SK-N-SH treated with all-trans-retinoic acid at 6 μM for 48 hours (cell line): ENCODE measurements around the gene IQCK.

Source experiments
- ATAC-seq: fragments of 200-7000 bp; cut with Tn5 transposase; 3 replicates; pipeline ENCODE4 v1.9.1; 2020; ENCODE audit warnings: mild to moderate bottlenecking, moderate library complexity
- BACH2 ChIP-seq: fragments of 250-450 bp; sonication (Bioruptor Pico); IDR thresholded peaks from 2 replicates; pipeline ENCODE4 v1.9.0; 2021; ENCODE audit warnings: mild to moderate bottlenecking, borderline replicate concordance
- CSDC2 ChIP-seq: fragments of 250-450 bp; sonication (Bioruptor Pico); IDR thresholded peaks from 2 replicates; pipeline ENCODE4 v1.5.0; 2020; ENCODE audit warnings: mild to moderate bottlenecking, moderate library complexity
- CSRNP3 ChIP-seq: fragments of 250-450 bp; sonication (Bioruptor Pico); IDR thresholded peaks from 2 replicates; pipeline ENCODE4 v1.5.1; 2021; ENCODE audit warnings: mild to moderate bottlenecking, moderate library complexity
- ESRRG ChIP-seq: fragments of 250-450 bp; sonication (Bioruptor Pico); IDR thresholded peaks from 2 replicates; pipeline ENCODE4 v1.6.1; 2021; ENCODE audit warnings: mild to moderate bottlenecking
- ISL1 ChIP-seq: fragments of 250-450 bp; sonication (Bioruptor Pico); IDR thresholded peaks from 2 replicates; pipeline ENCODE4 v2.1.2; 2022; ENCODE audit warnings: mild to moderate bottlenecking, moderate library complexity
- OSR1 ChIP-seq: fragments of 250-450 bp; sonication (Bioruptor Pico); IDR thresholded peaks from 2 replicates; pipeline ENCODE4 v1.8.0; 2022; ENCODE audit warnings: moderate library complexity, mild to moderate bottlenecking, inconsistent platforms
- PATZ1 ChIP-seq: fragments of 250-450 bp; sonication (Bioruptor Pico); IDR thresholded peaks from 2 replicates; pipeline ENCODE4 v1.8.0; 2020; ENCODE audit warnings: mild to moderate bottlenecking, moderate library complexity, borderline replicate concordance
- POU6F1 ChIP-seq: fragments of 250-450 bp; sonication (Bioruptor Pico); IDR thresholded peaks from 2 replicates; pipeline ENCODE4 v1.8.0; 2021; ENCODE audit warnings: low read depth, mild to moderate bottlenecking, moderate library complexity, borderline replicate concordance
- PPARA ChIP-seq: fragments of 250-450 bp; sonication (Bioruptor Pico); IDR thresholded peaks from 2 replicates; pipeline ENCODE4 v1.5.0; 2020; ENCODE audit warnings: mild to moderate bottlenecking, borderline replicate concordance
- RARB ChIP-seq: fragments of 250-450 bp; sonication (Bioruptor Pico); IDR thresholded peaks from 2 replicates; pipeline ENCODE4 v1.8.0; 2021; ENCODE audit warnings: mild to moderate bottlenecking, moderate library complexity
- SNAI2 ChIP-seq: fragments of 250-450 bp; sonication (Bioruptor Pico); IDR thresholded peaks from 2 replicates; pipeline ENCODE4 v1.5.0; 2020; ENCODE audit warnings: mild to moderate bottlenecking, moderate library complexity
- TCF4 ChIP-seq: fragments of 250-450 bp; sonication (Bioruptor Pico); IDR thresholded peaks from 2 replicates; pipeline ENCODE4 v1.8.0; 2021; ENCODE audit warnings: mild to moderate bottlenecking, moderate library complexity, borderline replicate concordance
- TOX ChIP-seq: fragments of 250-450 bp; sonication (Bioruptor Pico); IDR thresholded peaks from 2 replicates; pipeline ENCODE4 v1.8.0; 2021; ENCODE audit warnings: mild to moderate bottlenecking, moderate library complexity, borderline replicate concordance
- TSHZ2 ChIP-seq: fragments of 250-450 bp; sonication (Bioruptor Pico); IDR thresholded peaks from 2 replicates; pipeline ENCODE4 v1.5.0; 2020; ENCODE audit warnings: mild to moderate bottlenecking, moderate library complexity
- ZC3H10 ChIP-seq: fragments of 250-450 bp; sonication (Bioruptor Pico); IDR thresholded peaks from 2 replicates; pipeline ENCODE4 v1.5.1; 2021; ENCODE audit warnings: mild to moderate bottlenecking, moderate library complexity
- ZFP3 ChIP-seq: fragments of 250-450 bp; sonication (Bioruptor Pico); IDR thresholded peaks from 2 replicates; pipeline ENCODE4 v1.5.0; 2020; ENCODE audit warnings: mild to moderate bottlenecking, moderate library complexity
- ZFP30 ChIP-seq: fragments of 450-650 bp; formaldehyde crosslinking; IDR thresholded peaks from 2 replicates; pipeline ENCODE4 v1.5.0; 2022; ENCODE audit warnings: mild to moderate bottlenecking, moderate library complexity
- ZNF565 ChIP-seq: fragments of 450-650 bp; formaldehyde crosslinking; conservative IDR thresholded peaks from 2 replicates; pipeline ENCODE4 v1.5.0; 2020; ENCODE audit warnings: low read depth, mild to moderate bottlenecking, moderate library complexity
- ZNF70 ChIP-seq: fragments of 450-650 bp; formaldehyde crosslinking; IDR thresholded peaks from 2 replicates; pipeline ENCODE4 v1.5.0; 2020; ENCODE audit warnings: mild to moderate bottlenecking, moderate library complexity
- ZNF8 ChIP-seq: fragments of 450-650 bp; formaldehyde crosslinking; IDR thresholded peaks from 2 replicates; pipeline ENCODE4 v1.5.0; 2020; ENCODE audit warnings: mild to moderate bottlenecking, moderate library complexity

IQCK gene

DNA sequence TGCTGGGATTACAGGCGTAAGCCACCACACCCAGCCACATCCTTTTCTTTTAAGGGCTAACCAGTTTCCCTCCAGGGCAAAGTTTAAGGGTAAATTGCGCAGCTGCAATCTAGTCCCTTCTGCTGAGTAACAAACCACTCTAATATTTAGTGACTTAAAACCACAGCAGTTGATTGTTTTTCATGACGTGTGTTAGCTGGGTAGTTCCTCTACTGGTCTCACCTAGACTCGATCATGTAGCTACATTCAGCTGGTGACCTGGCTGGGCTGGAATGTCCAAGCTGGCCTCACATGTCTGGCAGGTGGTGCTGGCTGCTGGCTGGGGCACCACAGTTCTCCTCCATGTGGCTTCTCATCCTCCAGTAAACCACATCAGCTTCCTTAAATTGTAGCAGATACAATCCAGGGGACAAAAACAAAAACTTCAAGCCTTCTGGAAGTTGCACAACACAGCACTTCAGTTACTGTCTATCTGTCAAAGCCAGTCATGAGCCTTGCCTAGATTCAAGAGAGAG is 91.1 kb downstream of the IQCK start:
- TF ChIP-seq PATZ1 (CRISPR knock-in tag) (no peak), RARB (CRISPR knock-in tag) (no peak), CSRNP3 (CRISPR knock-in tag) (no peak), PPARA (CRISPR knock-in tag) (no peak), BACH2 (CRISPR knock-in tag) (no peak), ZNF8 (no peak), ESRRG (CRISPR knock-in tag) (no peak), SNAI2 (no peak)
- no peak for ATAC-seq

DNA sequence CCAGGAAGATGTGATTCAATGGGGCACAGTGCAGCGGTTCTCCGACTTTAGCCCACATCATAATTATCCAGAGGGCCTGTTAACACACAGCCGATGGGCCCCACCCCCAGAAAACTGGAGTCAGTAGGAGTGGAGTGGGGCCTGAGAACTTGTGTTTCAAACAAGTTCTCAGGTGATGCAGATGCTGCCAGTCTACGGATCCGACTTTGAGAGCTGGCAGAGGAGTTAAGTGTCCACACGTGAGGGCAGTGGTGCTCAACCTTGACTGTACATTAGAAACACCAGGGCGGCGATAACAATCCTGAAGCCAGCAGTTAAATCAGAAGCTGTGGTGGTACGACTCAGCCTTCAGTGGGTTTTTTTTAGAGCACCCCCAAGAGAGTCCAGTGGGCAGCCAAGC is 91.6 kb downstream of the IQCK start:
- TF ChIP-seq ZC3H10 (CRISPR knock-in tag) (no peak), TOX (CRISPR knock-in tag) (no peak), SNAI2 (no peak), PATZ1 (CRISPR knock-in tag) (no peak), ZFP30 (no peak), ZNF70 (CRISPR knock-in tag) (no peak)
- ATAC-seq = no peak

DNA sequence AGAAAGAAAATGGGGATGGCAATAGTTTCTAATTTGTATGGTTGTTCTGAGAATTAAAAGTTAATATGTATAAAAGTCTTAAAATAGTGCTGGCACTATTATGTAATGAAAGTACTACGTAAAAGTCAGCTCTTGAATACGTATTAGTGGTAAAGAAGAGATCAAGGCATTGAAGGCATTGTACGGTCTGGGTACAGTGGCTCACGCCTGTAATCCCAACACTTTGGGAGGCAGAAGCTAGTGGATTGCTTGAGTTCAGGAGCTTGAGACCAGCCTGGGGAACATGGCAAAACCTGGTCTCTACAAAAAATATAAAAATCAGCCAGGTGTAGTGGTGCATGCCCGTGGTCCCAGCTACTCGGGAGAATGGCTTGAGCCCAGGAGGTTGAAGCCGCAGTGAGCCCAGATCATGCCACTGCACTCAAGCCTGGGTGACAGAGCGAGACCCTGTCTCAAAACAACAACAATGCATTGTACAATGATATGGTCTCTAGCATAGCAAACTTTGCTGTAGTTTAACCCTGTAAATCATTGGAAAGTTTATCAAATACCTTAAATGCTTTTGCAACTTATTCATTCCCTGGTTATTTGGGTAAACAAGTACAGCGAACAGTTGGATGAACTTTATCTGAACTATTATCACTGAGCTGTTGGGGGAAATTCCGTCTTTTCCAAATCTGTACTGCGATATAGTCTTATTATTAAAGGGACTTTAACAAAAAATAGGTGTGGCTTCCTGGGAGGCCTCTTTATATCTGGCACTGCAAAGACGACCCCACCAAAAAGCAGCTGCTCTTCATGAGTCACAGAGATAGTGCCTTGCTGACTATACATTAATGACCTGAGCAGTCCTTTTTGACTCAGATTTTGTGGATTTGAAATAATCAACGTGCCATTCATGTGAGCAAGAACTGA is 93.0 kb downstream of the IQCK start:
- TF ChIP-seq ZNF565 (CRISPR knock-in tag) = no peak
- TF ChIP-seq ISL1 (CRISPR knock-in tag) = peak; percentile 45
- TF ChIP-seq TCF4 (CRISPR knock-in tag) = no peak
- peak; percentile 78 for ATAC-seq

DNA sequence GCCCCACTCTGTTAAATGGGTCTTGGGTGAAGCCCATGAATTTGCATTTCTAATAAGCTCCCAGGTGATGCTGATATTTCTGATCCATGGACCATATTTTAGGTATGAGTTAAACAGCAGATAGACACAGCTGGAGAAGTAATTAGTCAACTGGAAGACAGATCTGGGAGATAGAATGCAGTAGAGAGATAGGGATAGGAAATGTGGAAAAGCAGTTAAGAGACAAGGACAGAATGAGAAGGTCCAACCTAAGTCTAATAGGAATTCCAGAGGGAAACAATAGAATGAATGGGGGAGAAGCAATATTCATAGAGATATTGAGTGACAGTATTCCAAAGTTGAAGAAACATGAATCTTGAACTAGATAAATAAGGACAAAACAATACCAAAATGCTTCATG is 94.9 kb downstream of the IQCK start:
- TF ChIP-seq ZC3H10 (CRISPR knock-in tag) (no peak), ZFP30 (peak; percentile 55)

DNA sequence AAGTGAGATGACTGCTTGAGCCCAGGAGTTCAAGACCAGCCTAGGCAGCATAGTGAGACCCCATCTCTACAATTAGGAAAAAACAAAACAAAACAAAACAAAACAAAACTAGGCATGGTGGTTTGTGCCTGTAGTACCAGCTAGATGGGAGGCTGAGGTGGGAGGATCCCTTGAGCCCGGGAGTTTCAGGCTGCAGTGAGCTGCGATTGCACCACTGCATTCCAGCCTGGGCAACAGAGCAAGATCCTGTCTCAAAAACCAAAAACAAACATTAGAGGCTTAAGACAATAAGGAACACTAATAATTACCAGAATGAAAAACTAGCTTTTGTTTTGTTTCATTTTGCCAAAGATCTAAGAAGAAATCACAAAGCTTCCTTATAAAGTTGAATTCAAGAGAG is 97.3 kb downstream of the IQCK start:
- ATAC-seq = no peak
- no peak for TF ChIP-seq CSRNP3 (CRISPR knock-in tag)
- no peak for TF ChIP-seq POU6F1 (CRISPR knock-in tag)
- TF ChIP-seq TOX (CRISPR knock-in tag) = no peak
- no peak for TF ChIP-seq TSHZ2 (CRISPR knock-in tag)
- TF ChIP-seq CSDC2 (CRISPR knock-in tag) = no peak
- no peak for TF ChIP-seq SNAI2
- no peak for TF ChIP-seq ESRRG (CRISPR knock-in tag)
- TF ChIP-seq PATZ1 (CRISPR knock-in tag) = no peak
- TF ChIP-seq OSR1 = no peak
- TF ChIP-seq ZFP3 (CRISPR knock-in tag) = no peak
- TF ChIP-seq ZNF70 (CRISPR knock-in tag) = no peak
- no peak for TF ChIP-seq PPARA (CRISPR knock-in tag)

More for the DNA sequence above, 94.9 kb downstream of the IQCK start:
- ATAC-seq = no peak
